ENCODE data around the gene PSMG2. TPM values are rescaled to one million over a fixed set of nuclear protein-coding genes. Genes with fewer than 3 reads are reported as not detected.

The PSMG2 gene
- total and polyA plus RNA-seq, 2 of the 4 experiments (the other 2 are of a cell fraction), result 34.4 to 59.5 TPM

- Histone ChIP-seq H3K9ac (ENCODE audit: low read depth, low read length) (no peak overlapping the region), H2BK20ac (ENCODE audit: low read depth, low read length) (no peak overlapping the region), H3K4ac (ENCODE audit: low read depth, low read length) (no peak overlapping the region), H3K23ac (ENCODE audit: low read depth, low read length) (no peak overlapping the region), H3K27ac (ENCODE audit: insufficient read depth, low read length) (no peak overlapping the region), H3K18ac (ENCODE audit: low read depth, low read length) (no peak overlapping the region), H2BK5ac (ENCODE audit: low read depth, low read length, poor library complexity, severe bottlenecking) (no peak overlapping the region), H4K91ac (ENCODE audit: insufficient read depth, low read depth, low read length) (no peak overlapping the region), H3K14ac (replicated peaks; ENCODE audit: low read depth, low read length) (no peak overlapping the region), H3K9me1 (ENCODE audit: insufficient read depth, low read length) (no peaks in the 10 kb centered on the region), H2BK120ac (ENCODE audit: low read depth, low read length) (no peak overlapping the region), H2AFZ (replicated peaks; ENCODE audit: low read length, poor library complexity) (no peak overlapping the region), H2BK15ac (ENCODE audit: low read depth, low read length) (no peak overlapping the region), H4K5ac (ENCODE audit: low read depth, low read length) (no peak overlapping the region), H3K79me1 (ENCODE audit: low read depth in 1 of 2, low read length in 2 of 2) (peaks cover 15 to 22% of the 10 kb centered on the region in 2 experiments), H3K4me1 (ENCODE audit: control insufficient read depth, insufficient read depth, low read length) (peaks cover 4% of the 10 kb centered on the region; the same call in 1 of the 2 replicates), H4K20me1 (ENCODE audit: insufficient read depth, low read length) (no peaks in the 10 kb centered on the region), H3K27me3 (ENCODE audit: control insufficient read depth, insufficient read depth, low read length) (no peaks in the 10 kb centered on the region), H3K56ac (ENCODE audit: extremely low read depth, insufficient read depth, low read length) (no peak overlapping the region), H3K36me3 (ENCODE audit: control insufficient read depth, insufficient read depth, low read length) (no peaks in the 10 kb centered on the region), H2AK9ac (replicated peaks; ENCODE audit: low read depth, low read length, poor library complexity) (no peak overlapping the region), H4K8ac (ENCODE audit: low read depth in 2 of 2, low read length in 2 of 2) (no peak overlapping the region), H3K4me2 (ENCODE audit: low read depth, low read length) (no peak overlapping the region), H3K4me3 (ENCODE audit: insufficient read depth, low read depth, low read length) (no peak overlapping the region), H2AK5ac (ENCODE audit: low read depth, low read length) (no peak overlapping the region), H3K9me3 (ENCODE audit: control insufficient read depth, insufficient read depth, low read length) (no peaks in the 10 kb centered on the region)
- dilution Hi-C loops (cut with HindIII; ENCODE audit: low sequenced_read_pairs, unreplicated experiment), result no loop called here
- ChIA-PET POLR2A (ENCODE audit: unreplicated experiment) (no interaction called here), CTCF (interaction anchor here (0.7 kb wide), 1 partner anchor 20 kb away, joined by 6 read pairs; no protein-coding TSS in a partner anchor)
- BruUV-seq (replicated peaks), result no TSS peak
- no CpG with 5 or more reads among the region's 2 CpGs for WGBS, 2 experiments (ENCODE audit: extremely low coverage in 2 of 2, insufficient read length in 1 of 2)
- in situ Hi-C loops (cut with MboI; ENCODE audit: low sequenced_read_pairs), result no loop called here
- no peak for TF ChIP-seq FOS (IDR thresholded peaks at IDR 0.05; ENCODE audit: low read depth, low read length)
- no peak for TF ChIP-seq BHLHE40 (IDR thresholded peaks at IDR 0.05; ENCODE audit: low read depth, low read length)
- TF ChIP-seq MAZ (IDR thresholded peaks at IDR 0.05; ENCODE audit: borderline replicate concordance, low read depth, low read length), result no peak
- TF ChIP-seq RFX5 (IDR thresholded peaks at IDR 0.05; ENCODE audit: low read depth, low read length), result no peak
- TF ChIP-seq ELK1 (IDR thresholded peaks at IDR 0.05; ENCODE audit: borderline replicate concordance, low read depth, low read length), result no peak
- TF ChIP-seq MXI1 (IDR thresholded peaks at IDR 0.05; ENCODE audit: borderline replicate concordance, low read depth, low read length), result no peak
- no peak for TF ChIP-seq CTCF (conservative IDR thresholded peaks at IDR 0.05; ENCODE audit: low read depth, low read length)
- TF ChIP-seq NFE2L2 (IDR thresholded peaks at IDR 0.05; ENCODE audit: low read depth, low read length), result no peak
- TF ChIP-seq CHD1 (IDR thresholded peaks at IDR 0.05; ENCODE audit: low read depth, low read length), result no peak
- DNase-seq (no peak), ATAC-seq (ENCODE audit: low read depth) (no peak)
- intact Hi-C loops (cut with micrococcal nuclease), result no loop called here
Measured at GRCh38 chr18:12699747-12700146, 3.1 kb upstream of the PSMG2 start.

All from IMR-90 (cell line).